ENCODE data around the gene SNRK. TPM values are rescaled to one million over a fixed set of nuclear protein-coding genes. Genes with fewer than 3 reads are reported as not detected.
"Not testable (repeated sequence)": the region's sequence is repeated elsewhere in the genome, so short reads cannot be mapped to it uniquely, and the experiment has no call there.

Gene SNRK
- total RNA-seq, 1 donor from 2014 or later: 21.3 TPM

DNA sequence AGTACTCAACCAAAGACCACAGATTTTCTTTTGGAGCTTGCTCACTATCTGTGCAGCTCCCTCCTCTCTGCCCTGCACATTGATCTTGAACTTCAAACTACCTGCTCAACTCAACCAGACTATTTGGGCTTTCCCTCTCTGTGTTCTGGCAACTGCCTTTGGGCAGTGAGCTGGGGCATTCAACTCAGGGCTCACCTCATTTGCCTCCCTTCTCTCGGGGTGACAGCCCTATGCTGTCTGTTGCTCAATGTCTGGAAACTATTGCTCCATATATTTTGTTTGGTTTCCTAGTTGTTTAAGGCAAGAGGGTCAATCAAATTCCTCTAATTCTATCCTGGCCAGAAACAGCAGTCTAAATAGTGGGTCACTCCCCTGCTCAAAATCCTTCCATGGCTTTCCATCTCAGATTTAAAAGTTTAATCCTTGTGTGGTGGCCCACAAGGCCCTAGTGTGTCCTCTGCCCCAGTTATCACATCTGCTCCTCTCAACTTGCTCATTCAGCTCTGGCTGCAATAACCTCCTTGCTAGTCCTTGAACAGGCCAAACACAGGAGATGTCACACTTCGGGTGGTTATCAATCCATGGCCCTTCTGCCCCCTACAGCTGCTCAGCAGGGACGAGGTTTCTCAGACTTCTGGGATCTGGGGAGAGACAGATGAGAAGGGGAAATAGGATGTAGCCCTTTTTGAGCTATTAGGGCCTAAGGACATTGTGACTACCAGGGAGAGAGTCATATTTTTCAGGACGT is 67.8 kb downstream of the SNRK start:
- H3K36me3 Mint-ChIP-seq (ENCODE audit: unreplicated experiment): peaks cover 30% of the 10 kb centered on the region
- TF ChIP-seq, protein P1, sequence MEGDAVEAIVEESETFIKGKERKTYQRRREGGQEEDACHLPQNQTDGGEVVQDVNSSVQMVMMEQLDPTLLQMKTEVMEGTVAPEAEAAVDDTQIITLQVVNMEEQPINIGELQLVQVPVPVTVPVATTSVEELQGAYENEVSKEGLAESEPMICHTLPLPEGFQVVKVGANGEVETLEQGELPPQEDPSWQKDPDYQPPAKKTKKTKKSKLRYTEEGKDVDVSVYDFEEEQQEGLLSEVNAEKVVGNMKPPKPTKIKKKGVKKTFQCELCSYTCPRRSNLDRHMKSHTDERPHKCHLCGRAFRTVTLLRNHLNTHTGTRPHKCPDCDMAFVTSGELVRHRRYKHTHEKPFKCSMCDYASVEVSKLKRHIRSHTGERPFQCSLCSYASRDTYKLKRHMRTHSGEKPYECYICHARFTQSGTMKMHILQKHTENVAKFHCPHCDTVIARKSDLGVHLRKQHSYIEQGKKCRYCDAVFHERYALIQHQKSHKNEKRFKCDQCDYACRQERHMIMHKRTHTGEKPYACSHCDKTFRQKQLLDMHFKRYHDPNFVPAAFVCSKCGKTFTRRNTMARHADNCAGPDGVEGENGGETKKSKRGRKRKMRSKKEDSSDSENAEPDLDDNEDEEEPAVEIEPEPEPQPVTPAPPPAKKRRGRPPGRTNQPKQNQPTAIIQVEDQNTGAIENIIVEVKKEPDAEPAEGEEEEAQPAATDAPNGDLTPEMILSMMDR (IDR thresholded peaks at IDR 0.05; ENCODE audit: partially characterized antibody, unreplicated experiment): no peak

DNA sequence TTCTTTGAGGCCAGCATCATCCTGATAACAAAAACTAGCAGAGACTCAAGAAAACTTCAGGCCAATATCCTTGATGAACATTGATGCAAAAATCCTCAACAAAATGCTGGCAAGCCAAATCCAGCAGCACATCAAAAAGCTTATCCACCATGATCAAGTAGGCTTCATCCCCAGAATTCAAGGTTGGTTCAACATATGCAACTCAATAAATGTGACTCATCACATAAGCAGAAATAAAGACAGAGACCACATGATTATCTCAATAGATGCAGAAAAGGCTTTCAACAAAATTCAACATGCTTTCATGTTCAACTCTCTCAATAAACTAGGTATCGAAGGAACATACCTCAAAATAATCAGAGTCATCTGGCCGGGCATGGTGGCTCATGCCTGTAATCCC is 69.7 kb downstream of the SNRK start:
- peaks cover 30% of the 10 kb centered on the region for H3K36me3 Mint-ChIP-seq (ENCODE audit: unreplicated experiment)
- not testable (repeated sequence) for H3K4me3 Mint-ChIP-seq (ENCODE audit: unreplicated experiment); H3K9me3 Mint-ChIP-seq (ENCODE audit: unreplicated experiment); H3K27me3 Mint-ChIP-seq (ENCODE audit: unreplicated experiment); H3K4me1 Mint-ChIP-seq (ENCODE audit: low read depth, unreplicated experiment); H3K27ac Mint-ChIP-seq (ENCODE audit: unreplicated experiment); DNase-seq

More for the DNA sequence above, 67.8 kb downstream of the SNRK start:
- peaks cover 3% of the 10 kb centered on the region for H3K9me3 Mint-ChIP-seq (ENCODE audit: unreplicated experiment)
- peaks cover 5% of the 10 kb centered on the region for H3K27me3 Mint-ChIP-seq (ENCODE audit: unreplicated experiment)
- H3K27ac Mint-ChIP-seq (ENCODE audit: unreplicated experiment): no peak overlapping the region
- no peak for DNase-seq
- no peaks in the 10 kb centered on the region for H3K4me1 Mint-ChIP-seq (ENCODE audit: low read depth, unreplicated experiment)
- H3K4me3 Mint-ChIP-seq (ENCODE audit: unreplicated experiment): no peak overlapping the region

DNA sequence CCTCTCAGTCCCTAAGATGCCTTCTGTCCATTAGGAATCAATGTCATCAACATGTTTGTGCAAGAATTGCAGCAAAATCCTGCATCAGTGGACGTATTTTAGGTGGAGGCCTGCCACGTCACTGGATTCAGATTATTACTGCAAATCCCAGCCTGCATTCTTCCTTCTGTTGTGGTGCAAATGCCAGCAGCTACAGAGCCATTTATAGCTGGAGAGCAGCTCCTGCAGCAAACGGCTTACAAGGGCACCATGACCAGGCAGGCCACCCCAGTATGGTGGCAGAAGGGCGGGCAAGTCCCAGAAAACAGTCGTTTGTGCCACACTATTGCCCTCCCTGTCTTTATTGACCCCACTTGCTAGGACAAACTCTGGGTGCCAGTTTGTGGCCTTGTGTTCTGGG is 74.7 kb downstream of the SNRK start:
- Mint-ChIP-seq H3K9me3 (ENCODE audit: unreplicated experiment) (peaks cover 5% of the 10 kb centered on the region), H3K4me1 (ENCODE audit: low read depth, unreplicated experiment) (peaks cover 6% of the 10 kb centered on the region), H3K36me3 (ENCODE audit: unreplicated experiment) (no peaks in the 10 kb centered on the region), H3K27ac (ENCODE audit: unreplicated experiment) (no peak overlapping the region), H3K27me3 (ENCODE audit: unreplicated experiment) (peaks cover 2% of the 10 kb centered on the region), H3K4me3 (ENCODE audit: unreplicated experiment) (no peak overlapping the region)
- no peak for DNase-seq
- TF ChIP-seq, protein P1 (IDR thresholded peaks at IDR 0.05; ENCODE audit: partially characterized antibody, unreplicated experiment): no peak

DNA sequence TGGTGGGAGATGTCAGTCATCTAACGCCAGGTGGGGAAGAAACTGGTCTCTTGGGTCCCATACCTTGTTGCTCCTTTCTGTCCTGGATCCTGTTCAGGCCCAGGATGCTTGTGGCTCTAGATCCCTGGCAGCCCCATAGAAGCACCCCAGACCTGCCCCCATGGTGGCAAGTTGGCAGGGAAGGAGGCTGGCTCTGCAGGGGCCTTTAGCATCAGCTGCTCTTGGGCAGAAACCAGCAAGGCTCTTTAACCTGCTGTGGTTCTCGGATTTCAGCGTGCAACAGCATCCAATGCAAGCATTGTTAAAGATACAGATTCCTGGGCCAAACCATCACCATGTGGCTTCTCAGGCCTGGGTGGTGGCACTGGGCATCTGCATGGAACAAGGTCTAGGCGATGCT is 75.8 kb downstream of the SNRK start:
- H3K4me1 Mint-ChIP-seq (ENCODE audit: low read depth, unreplicated experiment): peaks cover 6% of the 10 kb centered on the region
- H3K4me3 Mint-ChIP-seq (ENCODE audit: unreplicated experiment): no peak overlapping the region
- H3K27ac Mint-ChIP-seq (ENCODE audit: unreplicated experiment): no peak overlapping the region
- H3K9me3 Mint-ChIP-seq (ENCODE audit: unreplicated experiment): peaks cover 5% of the 10 kb centered on the region
- TF ChIP-seq, protein P1 (IDR thresholded peaks at IDR 0.05; ENCODE audit: partially characterized antibody, unreplicated experiment): no peak
- DNase-seq: no peak
- H3K36me3 Mint-ChIP-seq (ENCODE audit: unreplicated experiment): no peaks in the 10 kb centered on the region
- peaks cover 2% of the 10 kb centered on the region for H3K27me3 Mint-ChIP-seq (ENCODE audit: unreplicated experiment)

DNA sequence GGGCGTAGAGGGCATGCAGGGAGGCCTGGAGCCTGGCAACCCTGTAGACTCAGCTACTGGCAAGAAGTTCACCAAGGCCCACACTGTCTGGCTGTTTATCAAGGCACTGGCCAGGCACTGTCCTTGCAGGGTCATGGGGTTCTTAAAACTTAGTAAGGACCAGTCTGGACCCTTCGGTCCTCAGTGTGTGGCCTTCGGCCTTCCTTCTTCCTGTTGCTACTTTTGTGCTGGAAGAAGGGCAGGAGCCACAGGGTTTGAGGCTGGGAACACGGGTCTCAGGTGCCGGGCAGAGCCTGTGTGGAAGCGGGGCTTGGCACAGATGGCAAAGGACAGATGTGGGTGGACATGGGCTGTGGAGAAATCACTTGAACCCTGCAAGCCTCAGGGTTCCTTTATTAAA is 76.6 kb downstream of the SNRK start:
- H3K27ac Mint-ChIP-seq (ENCODE audit: unreplicated experiment): no peak overlapping the region
- DNase-seq: no peak
- no peaks in the 10 kb centered on the region for H3K36me3 Mint-ChIP-seq (ENCODE audit: unreplicated experiment)
- peaks cover 5% of the 10 kb centered on the region for H3K9me3 Mint-ChIP-seq (ENCODE audit: unreplicated experiment)
- no peak overlapping the region for H3K4me3 Mint-ChIP-seq (ENCODE audit: unreplicated experiment)
- peaks cover 6% of the 10 kb centered on the region for H3K4me1 Mint-ChIP-seq (ENCODE audit: low read depth, unreplicated experiment)
- peaks cover 2% of the 10 kb centered on the region for H3K27me3 Mint-ChIP-seq (ENCODE audit: unreplicated experiment)
- TF ChIP-seq, protein P1 (IDR thresholded peaks at IDR 0.05; ENCODE audit: partially characterized antibody, unreplicated experiment): no peak
